EH (cell line): ENCODE results near the gene ARHGAP23.

ENCODE experiments used
- DNase-seq: peaks from one replicate; pipeline ENCODE4 v3.0.0-alpha.2; 2015; ENCODE audit warnings: low read depth

The ARHGAP23 gene

GRCh38 chr17:38441429-38442061 is 13.3 kb downstream of the ARHGAP23 start:
- no peak for DNase-seq

GRCh38 chr17:38442548-38442947 is 14.3 kb downstream of the ARHGAP23 start:
- peak; percentile 66 for DNase-seq

GRCh38 chr17:38443356-38444031 is 15.2 kb downstream of the ARHGAP23 start:
- no peak for DNase-seq

GRCh38 chr17:38444151-38444550 is 15.9 kb downstream of the ARHGAP23 start:
- DNase-seq, result peak; percentile 78

GRCh38 chr17:38447502-38448085 is 19.3 kb downstream of the ARHGAP23 start:
- DNase-seq, result peak; percentile 36

- DNase-seq, result peak; percentile 57
Observed at GRCh38 chr17:38448208-38448771, 20.0 kb downstream of the ARHGAP23 start.

- peak; percentile 70 for DNase-seq
Observed at GRCh38 chr17:38449364-38449763, 21.1 kb downstream of the ARHGAP23 start.

GRCh38 chr17:38450557-38451029 is 22.3 kb downstream of the ARHGAP23 start:
- no peak for DNase-seq

GRCh38 chr17:38451030-38451839 is 23.0 kb downstream of the ARHGAP23 start:
- peak; percentile 95 for DNase-seq

GRCh38 chr17:38451840-38452529 is 23.7 kb downstream of the ARHGAP23 start:
- DNase-seq, result peak; percentile 98

- no peak for DNase-seq
Observed at GRCh38 chr17:38452719-38453118, 24.5 kb downstream of the ARHGAP23 start.

GRCh38 chr17:38453951-38454421 is 25.7 kb downstream of the ARHGAP23 start:
- peak; percentile 75 for DNase-seq

- DNase-seq, result peak; percentile 90
Observed at GRCh38 chr17:38454532-38454931, 26.3 kb downstream of the ARHGAP23 start.

GRCh38 chr17:38455288-38455915 is 27.1 kb downstream of the ARHGAP23 start:
- DNase-seq, result peak; percentile 59

- DNase-seq, result peak; percentile 28
Observed at GRCh38 chr17:38456031-38456815, 28.0 kb downstream of the ARHGAP23 start.

- no peak for DNase-seq
Observed at GRCh38 chr17:38457577-38458371, 29.5 kb downstream of the ARHGAP23 start.

GRCh38 chr17:38458521-38458920 is 30.3 kb downstream of the ARHGAP23 start:
- DNase-seq, result no peak

GRCh38 chr17:38459567-38459966 is 31.3 kb downstream of the ARHGAP23 start:
- DNase-seq, result no peak

GRCh38 chr17:38460082-38460715 is 31.9 kb downstream of the ARHGAP23 start:
- DNase-seq, result no peak
